Measurements from ENCODE around the gene STX3. TPM values are rescaled to one million over a fixed set of nuclear protein-coding genes. Genes with fewer than 3 reads are reported as not detected.

STX3 gene
- total RNA-seq, 1 donor from 2014 or later: 2.6 TPM

DNA sequence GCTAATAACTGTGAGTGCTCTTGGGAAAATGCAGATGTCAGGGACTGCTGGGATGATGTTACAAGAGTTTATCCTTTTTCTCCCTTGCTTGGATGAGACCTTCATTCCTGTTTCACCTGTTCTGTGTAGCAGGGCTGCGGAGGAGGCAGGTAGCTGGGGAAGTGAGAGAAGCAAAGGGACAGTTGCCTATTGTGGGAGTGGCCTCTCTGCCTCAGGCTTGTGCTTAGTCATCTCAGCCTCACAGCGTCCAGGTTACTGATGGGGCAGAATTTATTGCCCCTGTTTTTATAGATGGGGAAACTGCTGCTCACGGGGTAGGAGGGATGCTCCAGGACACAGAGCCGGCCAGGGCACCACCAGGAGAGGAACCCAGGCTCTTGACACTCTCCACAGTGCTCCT, 1.7 kb downstream of the STX3 start:
- H3K36me3 ChIP-seq (ENCODE audit: control insufficient read depth in 3 of 3, insufficient read depth in 3 of 3, low read length in 3 of 3): no peaks in the 10 kb centered on the region
- no peaks in the 10 kb centered on the region for H3K27me3 ChIP-seq (ENCODE audit: control insufficient read depth in 3 of 3, insufficient read depth in 3 of 3, low read length in 3 of 3)
- no peaks in the 10 kb centered on the region for H3K9me3 ChIP-seq (ENCODE audit: control insufficient read depth in 3 of 3, low read length in 3 of 3)
- H3K4me3 ChIP-seq (ENCODE audit: low read length in 3 of 3): peak overlapping the region; percentile 52 to 90 (median 54)
- H3K27ac ChIP-seq (ENCODE audit: low read depth, low read length): peak overlapping the region; percentile 89
- peaks cover 20 to 28% (median 28%) of the 10 kb centered on the region in 3 donors for H3K4me1 ChIP-seq (ENCODE audit: control insufficient read depth in 3 of 3, insufficient read depth in 3 of 3, low read length in 3 of 3)
- no peak overlapping the region for H3K9ac ChIP-seq (ENCODE audit: low read depth in 1 of 3, low read length in 3 of 3)

DNA sequence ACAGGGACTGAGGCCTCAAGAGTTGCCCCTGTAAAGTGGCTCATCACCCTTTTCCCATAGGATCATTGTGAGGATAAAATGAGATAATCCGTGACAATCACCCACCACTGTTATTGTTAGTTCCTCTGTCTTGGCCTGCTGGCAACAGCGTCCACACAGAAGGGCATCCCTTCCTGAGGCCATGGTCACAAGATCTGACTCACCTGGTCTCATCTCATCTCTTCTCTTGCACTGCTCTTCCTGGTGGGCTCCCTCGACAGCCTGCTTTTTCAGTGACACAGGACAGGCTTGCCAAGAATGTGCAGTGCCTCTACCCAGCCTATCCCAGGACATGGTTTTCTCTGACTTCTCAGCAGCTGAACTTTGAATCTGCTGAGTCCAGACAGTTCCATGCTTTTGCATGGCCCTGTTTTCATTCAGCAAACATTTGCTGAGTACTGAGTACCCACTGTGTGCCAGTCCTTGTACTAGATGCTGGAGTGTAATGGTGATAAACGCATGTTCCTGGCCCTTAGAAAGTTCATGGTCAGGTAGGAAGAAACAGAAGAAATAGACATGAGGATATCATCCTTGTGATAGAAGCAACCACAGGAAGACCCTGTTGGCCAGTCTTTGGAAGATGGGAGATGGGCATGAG, 3.3 kb downstream of the STX3 start:
- H3K27me3 ChIP-seq (ENCODE audit: control insufficient read depth in 3 of 3, insufficient read depth in 3 of 3, low read length in 3 of 3): no peaks in the 10 kb centered on the region
- H3K9me3 ChIP-seq (ENCODE audit: control insufficient read depth in 3 of 3, low read length in 3 of 3): no peaks in the 10 kb centered on the region
- H3K27ac ChIP-seq (ENCODE audit: low read depth, low read length): no peak overlapping the region
- H3K9ac ChIP-seq (ENCODE audit: low read depth in 1 of 3, low read length in 3 of 3): no peak overlapping the region
- no peaks in the 10 kb centered on the region for H3K36me3 ChIP-seq (ENCODE audit: control insufficient read depth in 3 of 3, insufficient read depth in 3 of 3, low read length in 3 of 3)
- H3K4me3 ChIP-seq (ENCODE audit: low read length in 3 of 3): no peak overlapping the region
- peaks cover 28 to 39% (median 31%) of the 10 kb centered on the region in 3 donors for H3K4me1 ChIP-seq (ENCODE audit: control insufficient read depth in 3 of 3, insufficient read depth in 3 of 3, low read length in 3 of 3)

DNA sequence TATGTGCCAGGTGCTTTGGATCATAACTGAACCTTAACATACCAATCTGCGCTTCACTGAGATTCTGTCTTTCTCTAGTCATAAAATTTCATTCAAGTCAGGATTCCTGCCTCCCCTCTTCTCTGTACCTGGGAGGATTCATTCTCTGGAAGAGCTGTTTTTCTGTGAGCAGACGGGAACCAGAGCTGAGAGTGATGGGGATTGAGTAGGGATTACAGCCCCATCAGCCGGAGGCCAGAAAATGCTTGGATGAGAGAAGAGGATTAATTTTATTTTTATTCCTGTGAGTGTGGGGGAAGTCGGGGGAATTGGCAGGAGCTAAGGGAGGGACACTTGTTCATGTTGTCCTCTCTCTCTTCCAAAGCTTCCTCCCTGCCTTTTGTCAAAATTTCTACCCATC, 4.7 kb downstream of the STX3 start:
- Histone ChIP-seq H3K27me3 (ENCODE audit: control insufficient read depth in 3 of 3, insufficient read depth in 3 of 3, low read length in 3 of 3) (no peaks in the 10 kb centered on the region), H3K27ac (ENCODE audit: low read depth, low read length) (no peak overlapping the region), H3K9me3 (ENCODE audit: control insufficient read depth in 3 of 3, low read length in 3 of 3) (no peaks in the 10 kb centered on the region), H3K9ac (ENCODE audit: low read depth in 1 of 3, low read length in 3 of 3) (no peak overlapping the region), H3K4me3 (ENCODE audit: low read length in 3 of 3) (no peak overlapping the region), H3K36me3 (ENCODE audit: control insufficient read depth in 3 of 3, insufficient read depth in 3 of 3, low read length in 3 of 3) (no peaks in the 10 kb centered on the region), H3K4me1 (ENCODE audit: control insufficient read depth in 3 of 3, insufficient read depth in 3 of 3, low read length in 3 of 3) (peaks cover 21 to 32% (median 25%) of the 10 kb centered on the region in 3 donors)

DNA sequence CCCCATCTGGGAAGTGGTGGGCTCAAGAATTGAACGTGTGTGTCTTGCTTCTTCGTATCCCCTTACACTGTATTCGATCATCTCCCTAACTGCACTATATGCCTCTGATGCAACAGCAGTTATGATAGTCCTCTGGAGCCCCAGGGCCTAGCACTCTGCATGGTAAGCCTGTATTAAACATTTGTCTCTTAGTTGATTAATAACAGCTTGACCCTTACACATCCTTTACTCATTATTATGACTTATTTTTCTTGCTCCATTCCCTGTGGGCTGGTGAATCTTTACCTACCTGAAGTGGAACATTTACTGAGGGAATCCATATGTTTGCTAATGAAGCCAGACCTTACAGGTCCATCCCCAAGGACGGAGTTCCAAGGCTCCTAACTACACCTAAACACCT, 5.6 kb downstream of the STX3 start:
- H3K27me3 ChIP-seq (ENCODE audit: control insufficient read depth in 3 of 3, insufficient read depth in 3 of 3, low read length in 3 of 3): no peaks in the 10 kb centered on the region
- peaks cover 20 to 36% (median 28%) of the 10 kb centered on the region in 3 donors for H3K4me1 ChIP-seq (ENCODE audit: control insufficient read depth in 3 of 3, insufficient read depth in 3 of 3, low read length in 3 of 3)
- no peaks in the 10 kb centered on the region for H3K9me3 ChIP-seq (ENCODE audit: control insufficient read depth in 3 of 3, low read length in 3 of 3)
- no peaks in the 10 kb centered on the region for H3K36me3 ChIP-seq (ENCODE audit: control insufficient read depth in 3 of 3, insufficient read depth in 3 of 3, low read length in 3 of 3)
- no peak overlapping the region for H3K4me3 ChIP-seq (ENCODE audit: low read length in 3 of 3)
- H3K27ac ChIP-seq (ENCODE audit: low read depth, low read length): no peak overlapping the region
- no peak overlapping the region for H3K9ac ChIP-seq (ENCODE audit: low read depth in 1 of 3, low read length in 3 of 3)

DNA sequence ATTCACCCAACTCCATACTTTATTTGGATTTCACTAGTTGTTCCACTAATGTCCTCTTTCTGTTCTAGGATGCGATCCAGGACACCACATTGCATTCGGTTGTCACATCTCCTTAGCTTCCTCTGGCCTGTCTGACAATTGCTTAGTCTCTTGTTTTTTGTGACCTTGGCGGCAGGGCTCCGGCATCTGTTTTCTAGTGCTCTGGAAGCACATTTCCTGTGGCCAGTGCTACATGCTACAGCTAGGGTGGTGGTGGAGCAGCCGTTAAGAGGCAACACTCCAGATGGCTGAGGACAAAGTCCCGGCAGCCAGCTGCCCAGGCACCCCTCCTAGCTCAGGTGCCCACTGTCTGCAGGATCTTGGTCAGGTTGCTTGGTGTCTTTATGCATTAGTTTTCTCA, 6.8 kb downstream of the STX3 start:
- Histone ChIP-seq H3K27ac (ENCODE audit: low read depth, low read length) (no peak overlapping the region), H3K36me3 (ENCODE audit: control insufficient read depth in 3 of 3, insufficient read depth in 3 of 3, low read length in 3 of 3) (no peaks in the 10 kb centered on the region), H3K27me3 (ENCODE audit: control insufficient read depth in 3 of 3, insufficient read depth in 3 of 3, low read length in 3 of 3) (no peaks in the 10 kb centered on the region), H3K4me1 (ENCODE audit: control insufficient read depth in 3 of 3, insufficient read depth in 3 of 3, low read length in 3 of 3) (peaks cover 9 to 27% (median 18%) of the 10 kb centered on the region in 3 donors), H3K9ac (ENCODE audit: low read depth in 1 of 3, low read length in 3 of 3) (no peak overlapping the region), H3K9me3 (ENCODE audit: control insufficient read depth in 3 of 3, low read length in 3 of 3) (no peaks in the 10 kb centered on the region), H3K4me3 (ENCODE audit: low read length in 3 of 3) (no peak overlapping the region)

DNA sequence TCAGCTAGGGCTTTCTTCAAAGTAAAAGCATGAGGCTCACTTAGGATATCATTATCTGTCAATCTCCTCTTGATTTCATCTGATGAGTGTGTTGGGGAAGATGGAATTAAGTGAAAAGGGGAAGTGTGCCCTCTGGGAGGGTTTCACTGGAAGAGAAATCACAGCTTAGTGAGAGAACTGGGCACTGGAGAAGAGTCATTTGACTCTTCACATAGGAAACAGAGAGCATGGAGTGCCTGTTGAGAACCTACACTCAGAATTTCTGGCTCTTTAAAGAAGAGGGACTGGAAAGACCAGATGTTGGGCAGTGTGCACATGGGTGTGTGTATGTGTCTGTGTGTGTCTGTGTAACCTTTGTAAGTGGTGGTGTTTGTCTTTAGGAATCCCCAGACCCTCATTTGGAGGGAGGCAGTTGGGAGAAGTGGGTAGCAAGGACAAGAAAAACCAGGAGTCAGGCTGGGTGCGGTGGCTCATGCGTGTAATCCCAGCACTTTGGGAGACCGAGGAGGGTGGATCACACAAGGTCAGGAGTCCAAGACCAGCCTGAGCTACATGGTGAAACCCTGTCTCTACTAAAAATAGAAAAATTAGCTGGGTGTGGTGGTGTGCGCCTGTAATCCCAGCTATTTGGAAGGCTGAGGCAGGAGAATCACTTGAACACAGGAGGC, 10.0 kb downstream of the STX3 start:
- no peak overlapping the region for H3K4me3 ChIP-seq (ENCODE audit: low read length in 3 of 3)
- H3K27me3 ChIP-seq (ENCODE audit: control insufficient read depth in 3 of 3, insufficient read depth in 3 of 3, low read length in 3 of 3): no peaks in the 10 kb centered on the region
- H3K27ac ChIP-seq (ENCODE audit: low read depth, low read length): no peak overlapping the region
- H3K36me3 ChIP-seq (ENCODE audit: control insufficient read depth in 3 of 3, insufficient read depth in 3 of 3, low read length in 3 of 3): no peaks in the 10 kb centered on the region
- H3K9me3 ChIP-seq (ENCODE audit: control insufficient read depth in 3 of 3, low read length in 3 of 3): no peaks in the 10 kb centered on the region
- H3K4me1 ChIP-seq (ENCODE audit: control insufficient read depth in 3 of 3, insufficient read depth in 3 of 3, low read length in 3 of 3): peaks cover 3 to 33% (median 16%) of the 10 kb centered on the region in 3 donors
- H3K9ac ChIP-seq (ENCODE audit: low read depth in 1 of 3, low read length in 3 of 3): no peak overlapping the region

DNA sequence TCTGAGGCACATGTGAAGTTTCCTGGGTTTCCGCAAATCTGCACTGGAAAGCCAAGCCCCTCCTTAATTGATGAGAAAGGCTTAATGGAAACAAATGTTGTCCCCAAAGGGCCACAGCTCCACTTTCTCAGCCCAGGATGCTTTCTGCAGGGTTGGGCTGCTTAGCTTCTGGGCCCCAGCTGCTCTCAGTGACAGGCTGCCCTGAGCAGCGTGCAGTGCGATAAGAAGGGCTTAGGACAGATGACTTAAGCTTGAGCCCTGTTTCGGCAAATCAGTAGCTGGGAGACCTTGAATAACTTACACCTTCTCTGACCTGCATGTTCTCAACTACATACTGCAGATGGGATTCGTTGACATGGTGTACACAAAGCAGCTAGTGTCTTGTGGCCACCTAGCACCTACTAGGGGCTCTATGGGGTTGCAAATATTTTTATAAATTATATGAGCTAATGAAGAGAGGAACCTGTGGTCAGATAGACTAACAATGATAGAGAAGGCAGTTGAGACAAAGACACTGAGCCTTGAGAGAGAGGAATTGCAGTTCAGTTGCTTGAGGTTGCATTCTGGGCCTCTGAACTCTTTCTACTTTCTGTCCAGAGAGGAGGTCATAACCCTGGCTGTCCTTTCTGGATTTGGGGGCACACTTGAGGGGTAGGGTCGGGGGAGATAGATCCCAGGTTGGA, 11.5 kb downstream of the STX3 start:
- Histone ChIP-seq H3K27me3 (ENCODE audit: control insufficient read depth in 3 of 3, insufficient read depth in 3 of 3, low read length in 3 of 3) (no peaks in the 10 kb centered on the region), H3K9ac (ENCODE audit: low read depth in 1 of 3, low read length in 3 of 3) (no peak overlapping the region), H3K36me3 (ENCODE audit: control insufficient read depth in 3 of 3, insufficient read depth in 3 of 3, low read length in 3 of 3) (no peaks in the 10 kb centered on the region), H3K9me3 (ENCODE audit: control insufficient read depth in 3 of 3, low read length in 3 of 3) (no peaks in the 10 kb centered on the region), H3K4me3 (ENCODE audit: low read length in 3 of 3) (no peak overlapping the region), H3K27ac (ENCODE audit: low read depth, low read length) (no peak overlapping the region), H3K4me1 (ENCODE audit: control insufficient read depth in 3 of 3, insufficient read depth in 3 of 3, low read length in 3 of 3) (peaks cover 2 to 31% (median 20%) of the 10 kb centered on the region in 3 donors)

DNA sequence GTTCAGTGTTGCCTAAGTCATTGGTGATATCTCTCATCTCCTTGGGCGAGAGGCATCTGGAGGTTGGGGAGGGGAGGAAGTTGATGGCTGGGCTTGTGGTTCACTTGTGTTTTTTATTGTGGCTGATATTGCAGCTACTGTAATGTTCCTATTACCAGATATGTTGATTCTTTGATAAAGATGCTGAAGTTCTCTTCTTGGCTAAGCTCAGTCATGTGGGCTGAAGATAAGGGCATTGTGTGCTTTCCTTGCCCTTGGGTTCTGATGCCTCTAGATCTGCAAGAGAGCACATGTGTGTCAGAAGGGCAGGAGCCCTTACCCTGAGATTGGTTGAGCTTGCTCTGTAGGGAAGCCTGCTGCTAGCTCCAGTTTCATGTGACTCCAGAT, 12.0 kb downstream of the STX3 start:
- H3K27me3 ChIP-seq (ENCODE audit: control insufficient read depth in 3 of 3, insufficient read depth in 3 of 3, low read length in 3 of 3): no peaks in the 10 kb centered on the region
- H3K4me1 ChIP-seq (ENCODE audit: control insufficient read depth in 3 of 3, insufficient read depth in 3 of 3, low read length in 3 of 3): peaks cover 0 to 26% (median 17%) of the 10 kb centered on the region in 3 donors
- no peak overlapping the region for H3K9ac ChIP-seq (ENCODE audit: low read depth in 1 of 3, low read length in 3 of 3)
- H3K27ac ChIP-seq (ENCODE audit: low read depth, low read length): no peak overlapping the region
- no peak overlapping the region for H3K4me3 ChIP-seq (ENCODE audit: low read length in 3 of 3)
- no peaks in the 10 kb centered on the region for H3K9me3 ChIP-seq (ENCODE audit: control insufficient read depth in 3 of 3, low read length in 3 of 3)
- no peaks in the 10 kb centered on the region for H3K36me3 ChIP-seq (ENCODE audit: control insufficient read depth in 3 of 3, insufficient read depth in 3 of 3, low read length in 3 of 3)

DNA sequence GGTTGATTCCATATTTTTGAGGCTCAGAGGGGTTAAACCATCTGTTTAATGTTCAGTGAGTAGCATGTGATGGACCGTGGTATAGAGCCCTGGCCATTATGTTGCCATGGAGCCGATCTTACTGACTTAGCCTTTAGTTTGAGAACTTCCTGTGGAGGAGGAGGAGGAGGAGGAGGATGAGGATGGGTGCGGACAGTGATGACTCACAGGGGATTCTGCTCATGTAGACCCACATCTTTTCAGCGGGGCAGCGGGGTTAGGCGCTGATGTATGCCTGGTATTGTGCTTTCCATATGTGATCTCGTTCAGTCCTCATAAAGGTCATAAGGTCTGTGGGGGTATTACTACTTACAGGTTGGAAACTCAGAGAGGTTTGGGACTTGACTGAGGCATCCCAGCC, 13.9 kb downstream of the STX3 start:
- Histone ChIP-seq H3K9me3 (ENCODE audit: control insufficient read depth in 3 of 3, low read length in 3 of 3) (no peaks in the 10 kb centered on the region), H3K4me3 (ENCODE audit: low read length in 3 of 3) (no peak overlapping the region), H3K27me3 (ENCODE audit: control insufficient read depth in 3 of 3, insufficient read depth in 3 of 3, low read length in 3 of 3) (no peaks in the 10 kb centered on the region), H3K9ac (ENCODE audit: low read depth in 1 of 3, low read length in 3 of 3) (no peak overlapping the region), H3K4me1 (ENCODE audit: control insufficient read depth in 3 of 3, insufficient read depth in 3 of 3, low read length in 3 of 3) (peaks cover 2 to 19% (median 9%) of the 10 kb centered on the region in 3 donors), H3K27ac (ENCODE audit: low read depth, low read length) (no peak overlapping the region), H3K36me3 (ENCODE audit: control insufficient read depth in 3 of 3, insufficient read depth in 3 of 3, low read length in 3 of 3) (peaks cover 0 to 3% (median 0%) of the 10 kb centered on the region in 3 donors)

DNA sequence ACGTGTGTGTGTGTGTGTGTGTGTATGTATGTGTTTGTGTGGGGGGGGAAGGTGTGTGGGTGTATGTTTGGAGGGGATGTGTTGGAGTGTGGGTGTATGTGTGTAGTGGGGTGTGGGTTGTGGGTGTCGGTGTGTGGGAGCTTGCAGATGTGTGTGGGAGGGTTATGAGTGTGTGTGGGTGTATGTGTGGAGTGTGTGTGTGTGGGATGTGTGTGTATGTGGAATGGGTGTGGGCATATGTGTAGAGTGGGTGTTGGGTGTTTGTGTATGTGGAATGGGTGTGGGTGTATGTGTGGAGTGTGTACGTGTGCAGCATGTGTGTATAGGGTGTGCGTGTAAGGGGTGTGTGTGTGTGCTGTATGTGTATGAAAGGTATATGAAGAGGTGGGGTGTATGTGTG, 14.7 kb downstream of the STX3 start:
- Histone ChIP-seq H3K4me3 (ENCODE audit: low read length in 3 of 3) (no peak overlapping the region), H3K27me3 (ENCODE audit: control insufficient read depth in 3 of 3, insufficient read depth in 3 of 3, low read length in 3 of 3) (no peaks in the 10 kb centered on the region), H3K9me3 (ENCODE audit: control insufficient read depth in 3 of 3, low read length in 3 of 3) (no peaks in the 10 kb centered on the region), H3K36me3 (ENCODE audit: control insufficient read depth in 3 of 3, insufficient read depth in 3 of 3, low read length in 3 of 3) (peaks cover 0 to 7% (median 1%) of the 10 kb centered on the region in 3 donors), H3K27ac (ENCODE audit: low read depth, low read length) (no peak overlapping the region), H3K9ac (ENCODE audit: low read depth in 1 of 3, low read length in 3 of 3) (no peak overlapping the region), H3K4me1 (ENCODE audit: control insufficient read depth in 3 of 3, insufficient read depth in 3 of 3, low read length in 3 of 3) (peaks cover 2 to 19% (median 9%) of the 10 kb centered on the region in 3 donors)

All from skeletal muscle tissue (tissue), 4 donors.